Suprapubic skin (tissue), 3 donors: ENCODE data around the gene SPPL3.

Experiments used
- CTCF ChIP-seq, 2 donors: fragments of 200-600 bp in 1 of 2; fragments of 450-650 bp in 1 of 2; sonication (generic) in 1 of 2; IDR thresholded peaks; one replicate each; pipeline ENCODE4 v1.5.1; 2016 to 2019; ENCODE audit warnings: antibody characterized with exemption in 2 of 2, mild to moderate bottlenecking in 1 of 2, moderate library complexity in 1 of 2
- EP300 ChIP-seq: sonication (generic); formaldehyde crosslinking; IDR thresholded peaks from one replicate; pipeline ENCODE4 v1.6.1; 2017; ENCODE audit warnings: antibody characterized with exemption

- TF ChIP-seq CTCF (IDR thresholded peaks at IDR 0.05) = no peak
- TF ChIP-seq EP300 = no peak
Measured at GRCh38 chr12:120916561-120916960, 12.4 kb upstream of the SPPL3 start.
